OCI-M2 (cell line): ENCODE measurements around the gene HCN1.

Source experiments
- DNase-seq: peaks from one replicate; lab custom pipeline; 2025; ENCODE audit not compliant: unreplicated experiment; lab: John Stamatoyannopoulos, UW

HCN1 gene

DNA sequence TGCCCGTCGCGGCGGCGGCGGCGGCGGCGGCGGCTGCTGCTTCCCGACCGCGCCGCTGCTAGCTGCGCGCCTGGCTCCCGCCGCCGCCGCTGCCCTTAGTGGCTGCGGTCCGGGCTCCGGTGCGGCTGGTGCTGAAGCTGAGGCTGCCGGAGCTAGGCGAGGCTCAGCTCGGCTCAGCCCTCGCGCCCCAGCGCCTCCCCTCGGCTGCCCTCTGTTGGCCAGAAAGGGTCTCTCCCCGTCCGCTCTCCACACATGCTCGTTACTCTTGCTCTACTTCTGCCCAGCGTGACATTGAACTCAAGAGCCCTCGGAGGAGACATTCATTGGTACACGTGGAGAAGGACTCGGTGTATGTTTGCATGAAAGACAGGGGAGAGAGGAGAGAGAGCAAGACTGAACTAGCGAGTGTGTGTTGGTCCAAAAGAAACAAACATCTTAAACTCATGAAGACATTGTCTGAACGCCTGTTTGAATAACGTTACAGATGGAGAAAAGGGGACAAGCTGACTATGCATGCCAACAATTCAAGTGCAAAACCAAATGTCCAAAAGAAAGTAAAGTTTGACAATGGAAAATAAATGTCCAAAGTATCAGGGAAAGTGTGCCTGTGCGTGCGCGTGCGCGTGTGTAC, at the start of gene HCN1:
Gene HCN1 (minus strand): TSS at position 175 of the 631 bp plus-strand sequence.
- peak; percentile 20 for DNase-seq

DNA sequence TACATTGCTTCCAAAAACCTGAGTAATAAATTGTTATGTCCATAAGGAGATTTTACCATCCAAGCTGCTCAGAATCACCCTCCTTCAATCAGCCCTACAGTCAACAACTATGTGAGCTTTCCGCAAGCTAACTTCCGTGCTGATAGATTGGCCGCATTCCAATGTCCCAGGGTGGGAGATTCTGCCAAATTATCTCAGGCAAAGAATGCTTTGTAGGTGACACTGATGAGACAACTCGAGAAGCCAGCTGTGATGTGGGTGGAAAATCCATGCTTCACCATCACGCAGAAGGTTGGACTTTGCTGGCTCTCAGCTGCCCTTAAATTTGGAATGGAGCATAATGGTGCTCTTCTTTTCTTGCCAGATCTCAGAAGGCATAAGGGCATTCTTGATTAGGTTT, 44.9 kb upstream of the HCN1 start:
- no peak for DNase-seq

DNA sequence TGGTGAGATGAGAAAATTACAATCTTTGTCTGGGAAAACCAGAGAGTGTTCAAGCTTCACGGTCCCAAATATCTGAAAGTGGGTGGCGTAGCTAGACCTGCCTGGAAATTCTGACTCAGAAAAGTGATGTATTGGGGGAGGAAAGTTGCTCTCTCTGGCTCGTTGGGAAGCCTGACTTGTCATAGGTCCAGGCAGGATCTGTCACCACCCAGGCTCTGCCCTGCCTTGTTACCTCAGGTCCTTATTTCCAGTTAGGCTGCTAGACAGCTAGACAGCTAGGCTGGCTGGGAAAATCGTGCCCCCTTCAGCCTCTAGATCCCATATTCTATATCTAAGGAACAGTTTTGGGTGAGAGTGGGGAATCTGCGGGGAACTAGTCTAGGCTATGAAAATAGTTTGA, 41.0 kb upstream of the HCN1 start:
- no peak for DNase-seq

DNA sequence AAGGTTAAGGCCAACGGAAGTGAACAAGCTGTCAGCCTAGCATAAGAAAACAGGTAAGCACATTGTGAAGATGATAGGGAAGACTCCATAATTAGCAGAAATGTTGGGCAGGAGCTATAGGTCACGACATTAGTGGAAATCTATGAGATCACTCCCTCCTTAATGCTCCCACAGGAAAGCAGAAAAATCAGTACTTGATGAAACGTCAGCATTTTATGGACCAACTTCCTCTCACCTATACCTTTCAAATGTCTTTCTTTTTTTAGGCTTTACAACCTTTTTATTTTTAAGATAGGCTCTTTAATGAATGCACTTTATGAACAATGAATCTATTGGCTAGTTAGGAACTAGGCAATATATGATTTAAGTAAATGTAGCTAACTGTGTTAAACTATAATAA, 29.4 kb upstream of the HCN1 start:
- no peak for DNase-seq

DNA sequence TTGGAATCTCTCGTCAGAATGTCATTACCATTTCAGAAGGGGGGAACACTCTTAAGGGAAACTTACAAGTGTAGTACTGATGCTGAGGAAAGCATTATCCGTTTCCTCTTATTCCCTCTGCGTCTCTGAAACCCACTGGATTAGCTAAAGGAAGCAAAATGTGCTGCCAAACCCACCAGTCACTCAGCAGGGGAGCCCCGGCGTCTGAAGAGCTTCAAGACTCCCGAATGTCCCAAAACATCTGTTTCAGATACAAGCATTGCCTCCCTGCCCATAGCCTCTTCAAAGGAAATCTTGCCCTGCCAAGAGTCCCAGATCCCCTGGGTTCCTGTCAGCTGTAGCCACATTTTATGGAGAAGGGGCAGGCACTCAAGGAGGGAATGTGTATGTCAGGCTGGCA, 1.0 kb upstream of the HCN1 start:
- DNase-seq = no peak

DNA sequence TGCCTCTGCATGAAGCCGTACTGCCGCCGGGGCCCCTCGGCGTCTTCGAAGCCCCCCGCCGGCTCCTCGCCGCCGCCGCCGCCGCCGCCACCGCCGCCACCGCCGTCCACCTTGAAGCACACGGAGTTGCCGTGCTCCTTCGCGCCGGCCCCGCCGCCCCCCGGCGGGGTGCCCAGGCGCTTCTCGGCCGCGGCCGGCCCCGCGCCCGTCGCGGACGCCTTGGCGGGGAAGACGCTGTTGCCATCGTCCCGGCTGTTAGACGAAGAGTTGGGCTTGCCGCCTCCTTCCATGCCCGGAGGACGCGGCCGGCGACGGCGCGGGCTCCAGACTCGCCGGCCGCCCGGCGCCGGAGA, 400 bp downstream of the HCN1 start:
- no peak for DNase-seq

DNA sequence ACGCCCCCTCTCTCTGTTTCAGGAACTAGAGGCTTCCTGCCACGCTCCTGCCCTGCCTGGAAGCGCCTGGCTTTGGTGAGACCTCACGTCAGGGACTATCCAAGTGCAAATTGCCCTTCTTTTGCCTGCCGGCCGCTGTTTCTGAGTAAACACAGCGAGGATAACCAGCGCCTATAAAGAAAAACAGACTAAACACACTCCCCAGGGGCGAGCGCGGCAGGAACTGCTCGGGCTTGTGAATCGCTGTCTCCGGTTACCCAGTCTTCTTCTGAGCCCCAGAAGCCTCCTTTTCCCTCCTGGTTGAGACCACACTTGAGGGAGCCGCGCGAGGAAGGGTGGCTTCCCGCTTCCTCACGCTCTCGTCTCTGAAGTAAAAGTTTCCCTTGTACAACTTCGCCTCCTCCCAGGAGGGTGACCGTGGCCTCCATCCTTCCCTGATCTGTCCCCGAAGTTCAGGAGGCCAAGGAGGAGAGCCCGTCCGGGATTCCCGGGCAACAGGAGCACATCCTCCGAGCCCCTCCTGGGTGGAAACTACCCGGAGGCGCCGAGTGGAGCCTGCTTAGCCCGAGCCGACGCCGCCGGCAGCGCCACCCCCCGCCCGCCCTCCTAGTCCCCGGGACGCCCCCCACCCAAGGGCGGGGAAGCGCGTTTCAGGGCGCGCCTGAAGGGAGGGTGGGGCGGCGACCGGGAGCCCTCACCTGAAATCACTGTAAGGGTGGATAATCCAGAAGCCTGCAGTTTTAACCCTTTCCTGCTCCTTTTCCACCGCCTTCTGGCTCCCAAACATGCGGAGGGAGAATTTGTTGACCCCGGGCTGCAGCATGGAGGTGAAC, 993 bp downstream of the HCN1 start:
- DNase-seq = no peak

DNA sequence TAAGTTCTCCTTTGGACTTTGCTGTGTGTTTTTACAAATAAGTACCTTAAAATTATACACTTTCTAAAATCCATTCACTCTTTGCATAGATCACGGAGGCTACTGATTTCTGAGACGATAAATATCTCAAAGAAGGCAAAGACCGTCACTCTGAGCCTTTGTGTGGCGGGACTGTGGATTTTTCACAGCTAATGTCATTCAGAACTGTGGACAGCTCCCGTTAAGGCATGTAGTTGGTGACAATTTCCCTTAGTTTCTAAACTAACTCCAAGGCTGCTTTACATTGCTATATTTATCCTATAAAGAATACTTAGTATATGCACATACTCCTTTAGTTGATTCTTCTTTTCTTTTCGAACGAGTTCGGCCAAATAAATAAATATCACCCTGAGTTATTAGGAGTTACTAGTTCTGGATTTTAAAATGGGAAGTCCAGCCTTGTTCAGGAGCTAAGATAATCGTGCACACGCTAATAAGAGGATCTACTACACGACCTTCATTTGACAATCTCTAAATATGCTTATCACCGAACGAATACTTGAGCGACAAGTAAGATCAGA, 1.8 kb downstream of the HCN1 start:
- DNase-seq = no peak

DNA sequence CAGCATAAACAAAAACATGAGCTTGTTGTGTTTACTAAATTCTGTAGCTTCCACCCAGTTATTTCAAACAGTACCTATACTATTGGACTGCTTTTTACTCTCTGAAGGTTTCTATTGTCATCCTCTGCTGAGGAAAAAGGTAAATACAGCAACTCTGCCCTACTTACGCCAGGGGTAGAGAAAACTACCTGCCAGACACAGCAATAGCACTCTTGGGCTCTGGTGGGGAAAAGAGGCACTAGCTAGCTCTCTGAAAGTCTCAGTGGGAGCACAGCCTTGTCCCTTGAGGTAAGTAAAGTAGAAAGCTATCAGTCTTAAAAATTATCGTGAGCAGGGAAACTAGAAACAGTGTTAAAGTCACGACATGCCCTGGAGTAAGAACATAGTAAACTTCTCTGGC, 3.7 kb downstream of the HCN1 start:
- DNase-seq = no peak

DNA sequence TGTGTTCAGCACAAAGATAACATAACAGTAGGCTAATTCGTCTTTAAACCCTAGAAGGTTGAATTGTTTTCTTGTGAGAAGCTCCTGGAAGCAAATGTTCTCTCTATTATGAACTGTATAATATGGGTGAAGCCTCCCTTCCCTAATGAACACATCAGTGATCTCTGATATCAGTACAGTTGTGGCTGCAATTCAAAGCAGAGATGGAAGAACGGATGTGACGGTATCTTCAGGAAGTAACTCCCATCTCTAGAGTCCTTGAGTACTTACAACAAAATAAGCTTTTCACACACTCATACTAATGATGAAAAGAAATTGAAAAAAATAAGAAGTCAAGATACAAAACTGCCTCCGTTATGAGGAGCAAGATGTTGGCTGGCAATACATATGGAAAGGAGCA, 4.5 kb downstream of the HCN1 start:
- no peak for DNase-seq

DNA sequence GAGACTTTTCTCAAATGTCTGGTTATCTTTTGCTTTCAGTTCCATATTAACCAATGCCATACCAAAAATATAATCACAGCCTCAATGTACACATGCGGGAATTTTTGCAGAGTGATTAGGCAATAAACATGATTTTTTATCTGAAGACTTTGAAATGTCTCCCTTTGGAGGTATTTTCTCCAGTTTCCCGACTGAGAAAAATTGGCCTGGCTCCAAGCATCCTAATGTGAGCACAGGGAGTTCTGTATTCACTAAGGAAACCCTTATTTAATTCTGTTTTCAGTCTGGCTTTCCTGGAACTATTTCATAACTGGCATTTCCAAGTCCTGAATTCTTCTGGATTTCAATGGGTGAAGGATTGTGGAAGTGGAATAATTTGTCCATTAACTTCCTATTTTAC, 8.5 kb downstream of the HCN1 start:
- no peak for DNase-seq

DNA sequence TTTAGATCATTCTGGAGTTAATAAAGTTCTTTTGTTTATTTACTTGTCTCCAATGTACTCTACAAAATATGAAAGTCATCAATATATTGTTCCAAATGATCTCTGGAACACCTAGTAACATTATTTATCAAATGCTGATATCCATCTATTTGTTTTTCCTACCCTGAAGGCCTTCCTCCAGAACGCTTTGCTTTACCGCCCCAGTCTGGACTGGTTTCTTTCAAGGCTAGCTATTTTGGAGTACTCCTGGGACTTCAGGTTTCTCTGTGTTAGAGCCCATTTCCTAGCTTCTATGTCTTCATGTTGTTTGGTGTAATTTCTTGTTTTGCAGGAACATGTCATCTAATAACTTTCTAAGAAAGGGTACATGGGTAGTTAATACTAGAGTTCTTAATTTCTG, 9.6 kb downstream of the HCN1 start:
- no peak for DNase-seq

DNA sequence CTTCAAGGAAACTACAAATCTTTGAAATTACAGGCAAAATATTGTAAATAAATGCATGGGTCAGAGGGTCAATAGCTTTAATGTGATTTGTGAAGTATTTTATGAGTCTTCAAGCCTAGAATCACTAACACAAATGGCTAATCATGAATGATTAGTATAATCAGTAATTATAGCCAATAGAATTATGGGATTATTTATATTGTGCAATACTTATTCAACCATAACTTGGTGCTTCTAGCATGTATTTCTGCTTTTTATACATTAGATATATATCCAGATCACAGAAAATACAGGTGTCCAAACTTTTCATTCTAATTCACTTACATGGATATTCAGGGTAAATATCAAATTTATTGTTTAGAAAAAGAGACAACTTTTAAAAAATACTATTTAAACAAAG, 12.1 kb downstream of the HCN1 start:
- no peak for DNase-seq

DNA sequence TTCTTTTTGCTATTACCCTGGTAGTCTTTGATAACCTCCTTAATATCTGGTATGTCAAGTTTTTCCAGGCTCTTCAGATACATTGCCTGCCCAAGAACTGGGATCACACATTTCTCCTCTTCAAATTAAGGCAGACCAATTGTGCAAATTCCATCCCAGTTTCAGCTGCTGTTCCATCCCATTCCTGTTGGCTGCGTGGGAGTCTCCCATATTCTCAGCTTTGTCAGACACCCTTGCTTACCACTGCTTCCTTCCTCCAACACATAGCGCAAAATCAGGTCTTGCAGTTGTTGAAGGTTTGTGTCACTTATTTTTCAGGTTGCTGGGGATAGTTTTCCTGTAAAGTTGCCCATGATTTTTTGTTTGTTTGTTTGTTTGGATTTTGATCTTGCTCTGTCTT, 15.2 kb downstream of the HCN1 start:
- no peak for DNase-seq

DNA sequence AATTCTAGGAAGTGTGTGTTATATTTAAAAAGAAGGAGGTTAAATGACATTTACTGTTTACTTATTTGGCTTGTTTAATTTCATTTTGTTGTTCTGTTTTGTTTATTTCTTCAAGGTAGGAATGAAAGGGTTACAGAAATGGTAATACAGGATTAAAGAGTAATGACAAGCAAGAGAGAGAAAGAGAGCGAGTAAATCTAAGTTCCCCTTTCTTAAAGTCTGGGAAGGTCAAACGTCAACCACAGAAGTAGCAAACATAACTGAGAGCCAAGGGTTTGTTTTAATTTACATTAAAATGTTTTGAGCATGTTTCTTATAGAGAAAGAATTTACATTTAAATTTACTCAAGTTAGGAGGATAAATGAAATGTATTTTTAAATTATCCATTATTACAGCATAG, 18.7 kb downstream of the HCN1 start:
- DNase-seq = no peak

DNA sequence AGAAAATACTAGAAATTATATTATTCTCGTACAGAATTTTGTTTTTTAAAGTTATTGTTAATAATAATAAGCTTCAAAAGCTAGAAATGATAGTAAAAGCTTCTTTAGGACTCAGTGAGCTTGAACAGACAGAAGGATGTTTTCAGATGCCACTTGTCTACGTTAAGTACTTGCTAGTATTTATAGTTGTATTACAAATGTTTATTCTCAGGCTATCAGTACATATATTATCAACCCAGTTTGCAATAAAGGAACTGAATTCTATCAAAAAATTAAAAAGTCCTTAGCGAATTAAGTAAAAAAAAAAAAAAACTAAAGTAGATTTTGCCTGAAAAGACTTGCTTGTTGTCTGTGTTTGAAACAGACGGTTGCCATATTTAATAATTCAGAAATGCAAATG, 23.9 kb downstream of the HCN1 start:
- no peak for DNase-seq

DNA sequence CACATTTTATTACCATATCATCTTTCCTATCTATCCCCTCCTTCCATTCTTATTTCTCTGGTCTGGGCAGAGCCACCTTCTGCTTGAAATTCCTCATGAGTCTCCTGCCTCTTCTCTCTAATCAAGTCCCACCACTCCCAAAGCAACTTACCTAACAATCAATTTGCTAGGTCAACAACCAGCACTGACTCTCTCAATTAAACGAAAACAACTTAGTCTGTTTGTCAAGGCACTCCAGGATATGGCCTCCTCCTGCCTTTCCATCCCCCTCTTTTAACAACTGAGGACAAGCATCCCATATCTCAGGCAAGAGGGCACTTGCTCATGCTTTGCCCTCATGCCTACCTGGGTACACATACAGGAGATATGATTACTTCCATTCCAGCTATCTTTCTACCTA, 47.4 kb downstream of the HCN1 start:
- no peak for DNase-seq

DNA sequence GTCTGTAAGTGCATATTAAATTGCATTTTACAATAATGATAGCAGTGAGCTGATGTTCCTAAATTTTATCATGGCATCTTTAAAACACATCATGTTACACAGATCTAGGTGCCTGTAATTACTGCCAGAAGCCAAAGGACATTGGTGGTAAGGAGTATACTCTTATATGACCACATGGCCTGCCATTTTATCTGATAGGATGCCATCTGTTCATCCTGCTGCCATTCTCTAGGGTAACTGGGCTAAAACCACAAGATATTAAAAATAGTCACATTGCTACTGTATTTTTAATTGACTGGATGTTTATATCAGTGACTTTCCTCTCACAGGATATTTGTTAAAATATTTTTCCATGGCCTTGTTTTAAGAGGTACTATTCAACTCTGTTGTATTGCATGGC, 53.1 kb downstream of the HCN1 start:
- no peak for DNase-seq

DNA sequence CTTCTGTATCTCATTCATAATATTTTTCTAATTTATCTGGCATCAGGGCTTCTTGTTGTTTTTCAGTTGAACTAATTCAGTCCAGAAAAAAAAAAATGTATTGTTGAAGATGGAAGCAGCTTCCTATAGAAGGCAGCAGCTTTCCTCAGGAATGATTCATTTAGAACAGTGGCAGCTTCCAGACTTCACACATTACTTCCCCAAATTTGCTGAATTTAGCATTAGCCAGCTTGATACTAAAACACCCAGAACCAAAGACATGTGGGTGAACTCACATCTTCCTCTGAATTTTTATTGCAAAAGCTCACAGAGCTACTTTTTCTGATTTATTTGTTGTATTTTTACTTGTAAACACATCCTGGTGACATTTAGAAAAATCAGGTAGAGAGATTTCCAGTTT, 53.8 kb downstream of the HCN1 start:
- DNase-seq = no peak

DNA sequence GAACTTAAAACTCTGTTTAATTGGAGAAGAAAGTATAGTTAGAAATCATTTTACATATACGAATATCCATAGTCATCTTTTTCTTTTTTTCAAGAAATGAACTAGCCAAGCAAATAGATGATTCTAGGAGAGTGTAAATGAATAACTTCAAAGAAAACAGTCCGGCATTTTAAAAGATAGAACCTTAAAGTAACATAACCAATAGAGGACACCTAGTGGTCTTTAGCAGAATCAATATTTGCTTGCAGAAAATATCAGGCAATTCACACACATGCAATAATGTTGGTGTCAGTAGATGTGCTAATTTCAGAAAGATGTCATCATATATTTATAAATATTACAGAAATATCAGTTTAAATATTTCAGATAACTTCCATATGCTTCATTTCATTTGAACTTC, 57.1 kb downstream of the HCN1 start:
- no peak for DNase-seq

DNA sequence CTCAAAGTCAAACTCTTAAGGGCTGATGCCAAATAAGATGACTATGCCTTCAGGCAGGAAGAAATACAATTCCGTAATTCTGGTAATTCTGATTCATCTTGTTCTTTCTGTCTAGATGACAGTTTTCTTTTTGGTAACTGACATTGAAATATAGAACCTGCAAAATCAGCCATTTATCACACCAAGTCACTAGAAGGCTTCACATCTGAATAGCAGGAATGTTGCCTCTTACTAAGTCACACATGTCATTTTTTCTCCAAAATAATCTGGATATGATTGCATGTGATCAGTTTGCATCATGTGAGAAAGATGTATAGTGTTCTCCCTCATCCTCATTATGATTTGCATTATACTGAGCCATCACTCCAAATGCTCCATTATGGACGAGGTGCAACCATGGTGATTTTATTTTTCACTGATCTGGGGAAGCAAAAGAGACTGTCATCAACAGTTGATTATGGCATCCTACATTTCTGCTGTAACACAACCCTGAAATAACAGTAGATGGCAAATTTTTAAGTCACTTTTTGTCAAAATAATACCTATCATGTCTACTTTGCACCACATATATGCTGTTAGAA, 69.0 kb downstream of the HCN1 start:
- DNase-seq = no peak

DNA sequence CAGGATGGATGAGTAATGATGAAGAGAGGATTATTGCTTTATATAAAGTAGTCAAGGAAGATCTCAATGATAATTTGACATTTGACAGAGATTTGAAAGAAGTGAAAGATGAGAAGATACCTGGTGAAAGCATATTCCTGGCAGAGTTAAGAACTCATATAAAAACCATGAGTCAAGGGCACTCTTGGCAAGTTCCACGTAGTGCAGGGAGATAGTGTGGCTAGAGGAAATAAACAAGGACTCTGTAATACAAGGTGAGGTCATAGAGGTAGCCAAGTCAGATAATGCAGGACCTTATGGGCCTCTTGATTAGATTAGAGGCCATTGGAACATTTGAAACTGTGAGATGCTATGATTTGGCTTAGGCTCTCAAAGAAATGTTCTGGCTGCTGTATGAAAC, 72.3 kb downstream of the HCN1 start:
- no peak for DNase-seq
